HG02852 (cell line): ENCODE measurements around the gene EIF3L.
A peak's percentile ranks its signal among the peaks of the same experiment; 100 is the strongest.

ENCODE experiments used
- ATAC-seq: cut with Tn5 transposase; IDR thresholded peaks from one replicate; pipeline ENCODE4 v1.9.1; 2021; ENCODE audit warnings: mild to moderate bottlenecking, moderate library complexity; ENCODE audit not compliant: unreplicated experiment

The EIF3L gene

DNA sequence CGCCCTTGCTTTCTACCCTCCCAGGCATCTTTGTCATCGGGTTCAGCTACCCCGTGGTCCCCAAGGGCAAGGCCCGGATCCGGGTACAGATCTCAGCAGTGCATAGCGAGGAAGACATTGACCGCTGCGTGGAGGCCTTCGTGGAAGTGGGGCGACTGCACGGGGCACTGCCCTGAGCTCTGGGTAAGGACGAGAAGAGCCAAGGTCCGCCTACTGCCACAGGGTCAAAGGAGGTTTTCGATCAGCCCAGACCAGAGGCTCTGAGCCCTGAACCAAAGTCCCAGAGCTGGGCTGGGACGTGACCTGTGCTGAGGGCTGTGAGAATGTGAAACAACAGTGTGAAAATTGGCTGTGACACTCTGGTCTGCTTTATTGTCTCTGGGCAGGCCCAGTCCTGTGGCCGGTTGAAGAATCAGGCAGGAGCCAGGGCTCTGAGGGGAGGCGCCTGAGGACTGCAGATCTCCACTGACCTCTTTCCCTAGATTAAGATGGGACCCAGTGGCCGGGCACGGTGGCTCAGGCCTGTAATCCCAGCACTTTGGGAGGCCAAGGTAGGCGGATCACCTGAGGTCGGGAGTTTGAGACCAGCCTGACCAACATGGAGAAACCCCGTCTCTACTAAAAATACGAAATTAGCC is 32.6 kb upstream of the EIF3L start:
- no peak for ATAC-seq

- no peak for ATAC-seq
Observed at GRCh38 chr22:37817705-37818408, 31.4 kb upstream of the EIF3L start.

GRCh38 chr22:37818409-37819104 is 30.7 kb upstream of the EIF3L start:
- no peak for ATAC-seq

DNA sequence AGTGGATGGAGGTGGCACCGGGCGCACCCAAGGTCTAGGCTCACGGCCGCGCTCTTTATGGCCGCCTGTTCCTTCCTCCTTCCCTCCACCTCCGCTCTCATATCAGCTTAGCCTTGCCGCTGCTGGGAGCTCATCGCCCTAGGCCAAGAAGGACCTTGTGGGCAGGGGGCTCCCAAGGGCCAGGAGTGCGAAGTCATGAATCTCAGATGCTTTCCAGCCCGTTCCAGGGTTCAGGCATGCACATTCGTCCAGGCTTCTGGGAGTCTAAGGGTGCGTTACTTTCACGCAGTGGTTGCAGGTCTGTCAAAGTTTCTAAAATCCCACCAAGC is 30.1 kb upstream of the EIF3L start:
- ATAC-seq = no peak

GRCh38 chr22:37820350-37820749 is 28.9 kb upstream of the EIF3L start:
- ATAC-seq = no peak

DNA sequence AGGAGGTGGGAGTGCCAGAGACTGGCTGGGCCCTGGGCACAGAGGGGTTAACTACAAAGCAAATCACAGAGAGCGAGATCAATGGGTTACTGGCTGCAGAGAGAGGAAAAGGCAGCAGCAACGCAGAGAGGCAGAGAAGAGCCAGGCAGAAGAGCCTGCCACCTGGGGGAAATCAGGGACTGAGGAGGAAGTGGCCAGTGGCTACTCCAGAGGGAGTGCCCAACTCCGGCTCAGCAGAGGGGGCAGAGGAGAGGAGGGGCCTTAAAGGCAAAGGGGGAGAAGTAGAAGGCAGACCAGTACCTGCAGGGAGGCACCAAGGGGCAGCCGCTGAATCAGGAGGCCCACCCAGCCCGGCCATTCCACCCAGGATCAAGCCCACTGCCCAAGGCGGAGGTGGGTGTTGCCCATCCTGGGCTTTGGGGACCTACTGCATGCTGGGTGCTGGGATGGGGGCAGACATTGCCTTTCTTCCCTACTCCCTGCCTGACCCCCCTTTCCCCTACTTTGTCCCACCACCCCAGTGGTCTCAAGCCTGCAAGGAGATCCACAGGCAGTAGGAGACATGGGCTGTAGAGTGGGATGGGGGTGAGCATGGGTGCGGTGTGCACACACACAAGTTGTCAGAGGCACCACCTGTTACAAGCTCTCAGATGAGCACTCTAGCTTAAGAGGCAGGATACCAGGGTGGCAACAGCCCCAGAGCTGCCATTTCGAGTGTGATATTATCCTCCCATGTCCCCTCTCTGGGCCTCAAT is 27.0 kb upstream of the EIF3L start:
- ATAC-seq = no peak

GRCh38 chr22:37823134-37823985 is 25.9 kb upstream of the EIF3L start, which contains the start of gene GALR3:
Gene GALR3 (plus strand): TSS chr22:37823382. CDS start chr22:37823407, 25 bp downstream.
- ATAC-seq = no peak

DNA sequence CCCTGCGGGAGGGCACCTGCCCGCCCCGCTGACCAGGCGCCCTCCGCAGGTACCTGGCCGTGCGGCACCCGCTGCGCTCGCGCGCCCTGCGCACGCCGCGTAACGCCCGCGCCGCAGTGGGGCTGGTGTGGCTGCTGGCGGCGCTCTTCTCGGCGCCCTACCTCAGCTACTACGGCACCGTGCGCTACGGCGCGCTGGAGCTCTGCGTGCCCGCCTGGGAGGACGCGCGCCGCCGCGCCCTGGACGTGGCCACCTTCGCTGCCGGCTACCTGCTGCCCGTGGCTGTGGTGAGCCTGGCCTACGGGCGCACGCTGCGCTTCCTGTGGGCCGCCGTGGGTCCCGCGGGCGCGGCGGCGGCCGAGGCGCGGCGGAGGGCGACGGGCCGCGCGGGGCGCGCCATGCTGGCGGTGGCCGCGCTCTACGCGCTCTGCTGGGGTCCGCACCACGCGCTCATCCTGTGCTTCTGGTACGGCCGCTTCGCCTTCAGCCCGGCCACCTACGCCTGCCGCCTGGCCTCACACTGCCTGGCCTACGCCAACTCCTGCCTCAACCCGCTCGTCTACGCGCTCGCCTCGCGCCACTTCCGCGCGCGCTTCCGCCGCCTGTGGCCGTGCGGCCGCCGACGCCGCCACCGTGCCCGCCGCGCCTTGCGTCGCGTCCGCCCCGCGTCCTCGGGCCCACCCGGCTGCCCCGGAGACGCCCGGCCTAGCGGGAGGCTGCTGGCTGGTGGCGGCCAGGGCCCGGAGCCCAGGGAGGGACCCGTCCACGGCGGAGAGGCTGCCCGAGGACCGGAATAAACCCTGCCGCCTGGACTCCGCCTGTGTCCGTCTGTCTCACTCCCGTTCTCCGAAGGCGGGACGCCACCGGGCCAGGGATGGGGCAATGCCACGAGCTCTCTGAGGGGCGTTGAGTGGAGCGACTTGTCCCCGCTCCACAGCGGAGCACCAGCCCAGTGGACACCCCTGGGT is 24.3 kb upstream of the EIF3L start:
- no peak for ATAC-seq

GRCh38 chr22:37827056-37827455 is 22.2 kb upstream of the EIF3L start:
- no peak for ATAC-seq

DNA sequence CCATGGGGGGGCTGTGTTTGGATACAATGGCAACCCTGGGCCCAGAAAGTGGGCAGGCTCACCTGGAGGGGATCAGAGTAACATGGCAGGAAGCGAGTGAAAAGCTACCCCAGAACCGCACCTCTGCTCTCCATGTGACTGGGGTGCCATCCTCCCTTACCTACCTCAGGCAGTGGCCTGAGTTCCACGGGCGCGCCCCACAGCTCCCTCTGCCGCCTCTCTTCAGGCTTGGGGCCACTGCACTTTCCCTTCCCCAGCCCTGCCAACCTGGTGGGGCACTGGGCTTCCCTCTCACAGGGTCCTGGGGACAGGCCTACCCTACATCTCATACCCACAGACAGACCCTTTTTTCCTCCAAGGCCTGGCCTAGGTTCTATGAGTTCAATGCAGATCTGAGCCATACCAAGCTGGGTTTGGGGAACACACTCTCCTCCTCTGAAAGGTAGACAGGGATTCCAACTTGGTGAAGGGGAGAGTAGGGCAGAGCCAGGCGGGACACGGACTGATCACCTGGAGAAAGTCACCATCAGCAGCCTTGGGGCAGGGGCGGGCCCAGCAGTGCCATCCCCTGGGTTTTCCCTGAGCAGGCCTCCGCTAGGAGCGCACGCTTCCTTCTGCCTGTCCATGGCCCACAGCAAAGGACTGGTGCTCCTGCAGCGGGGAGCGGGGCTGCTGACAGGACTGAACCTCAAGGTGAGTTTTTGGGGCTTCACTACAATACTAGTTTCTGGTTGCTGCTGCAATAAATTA is 19.0 kb upstream of the EIF3L start:
- ATAC-seq = no peak

- ATAC-seq = no peak
Observed at GRCh38 chr22:37831472-37831871, 17.7 kb upstream of the EIF3L start.

DNA sequence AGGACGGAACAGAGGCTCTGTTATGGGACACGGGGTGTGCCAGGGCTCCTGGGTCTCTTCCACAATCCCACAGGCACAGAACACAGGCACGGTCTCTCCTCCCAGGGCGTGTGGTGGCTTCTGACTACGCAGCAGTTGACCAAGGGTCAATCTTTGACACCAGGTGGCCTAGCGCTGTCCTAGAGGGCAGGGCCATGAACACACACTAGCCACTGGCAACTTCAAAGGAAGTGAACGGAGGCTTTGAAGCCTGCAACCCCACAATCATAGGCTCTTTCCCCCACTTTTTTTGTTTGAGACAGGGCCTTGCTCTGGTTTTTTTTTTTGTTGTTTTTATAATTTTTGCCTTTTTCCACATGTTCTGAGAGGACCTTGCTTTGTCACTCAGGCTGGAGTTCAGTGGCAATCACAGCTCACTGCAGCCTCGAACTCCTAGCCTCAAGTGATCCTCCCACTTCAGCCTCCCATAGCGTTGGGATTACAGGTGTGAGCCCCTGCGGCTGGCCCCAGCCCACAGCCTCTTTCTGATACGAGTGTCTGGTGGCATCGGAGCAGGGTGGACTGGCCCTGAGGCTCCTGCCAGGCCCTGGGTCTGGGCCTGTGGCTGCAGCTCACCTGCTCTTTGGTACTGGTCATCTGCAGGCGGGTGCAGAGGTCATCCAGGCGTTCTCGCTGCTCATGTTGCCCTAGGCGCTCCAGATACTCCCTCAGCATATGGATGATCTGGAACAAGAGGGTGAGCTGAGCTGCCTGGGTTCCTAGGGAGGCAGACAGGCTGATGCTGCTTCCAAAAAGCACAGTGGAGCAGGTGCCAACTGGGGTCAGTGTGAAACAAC is 17.0 kb upstream of the EIF3L start:
- no peak for ATAC-seq

DNA sequence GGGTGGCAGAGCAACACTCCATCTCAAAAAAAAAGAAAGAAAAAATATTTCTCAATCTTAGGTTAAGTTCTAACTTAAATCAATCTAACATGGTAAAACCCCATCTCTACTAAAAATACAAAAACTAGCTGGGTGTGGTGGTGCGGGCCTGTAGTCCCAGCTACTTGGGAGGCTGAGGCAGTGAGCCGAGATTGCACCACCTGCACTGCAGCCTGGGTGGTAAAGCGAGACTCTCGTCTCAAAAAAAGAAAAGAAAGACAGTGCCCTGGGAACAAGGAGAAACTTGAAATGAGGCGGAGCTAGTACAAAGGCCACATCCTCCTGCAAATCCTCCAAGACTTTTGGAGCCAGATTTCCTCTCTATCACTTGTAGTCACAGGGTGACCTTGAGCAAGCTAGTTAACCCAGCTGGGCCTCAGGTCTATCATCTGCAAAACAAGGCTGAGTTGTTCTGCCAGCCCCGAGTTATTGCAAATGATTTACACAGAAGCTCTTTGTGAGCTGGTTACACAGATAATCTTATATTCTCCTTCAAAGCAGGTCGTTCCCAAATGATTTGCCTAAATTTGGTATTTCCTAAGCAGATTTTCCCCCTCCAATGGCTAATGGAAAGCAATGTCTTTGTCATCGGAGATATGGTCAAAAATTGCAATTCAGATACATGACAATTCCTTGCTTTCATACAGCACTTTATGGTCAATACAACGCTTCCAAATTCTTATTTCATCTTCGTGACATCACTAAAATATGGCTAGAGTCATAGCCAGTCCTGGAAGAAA is 7.0 kb upstream of the EIF3L start:
- no peak for ATAC-seq

DNA sequence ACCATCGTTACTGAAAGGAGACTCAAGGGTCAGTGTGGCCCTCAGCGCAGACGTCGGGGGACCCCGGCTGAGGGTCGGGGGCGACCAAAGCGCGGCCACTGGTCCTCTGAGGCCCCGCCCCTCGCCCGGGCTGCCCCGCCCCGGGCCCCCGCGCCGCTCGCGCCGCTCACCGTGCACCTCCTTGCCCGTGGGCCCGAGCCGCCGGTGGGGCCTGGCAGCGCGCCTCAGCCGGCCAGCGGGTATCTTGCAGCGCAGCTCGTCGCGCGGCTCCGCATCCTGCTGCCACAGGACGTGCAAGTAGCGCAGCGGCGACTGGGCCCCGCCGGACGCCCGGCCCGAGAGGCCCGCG is 5.5 kb upstream of the EIF3L start:
- peak; percentile 37 for ATAC-seq

- ATAC-seq = no peak
Observed at GRCh38 chr22:37844904-37845329, 4.3 kb upstream of the EIF3L start.

- ATAC-seq = no peak
Observed at GRCh38 chr22:37846433-37846832, 2.8 kb upstream of the EIF3L start.

DNA sequence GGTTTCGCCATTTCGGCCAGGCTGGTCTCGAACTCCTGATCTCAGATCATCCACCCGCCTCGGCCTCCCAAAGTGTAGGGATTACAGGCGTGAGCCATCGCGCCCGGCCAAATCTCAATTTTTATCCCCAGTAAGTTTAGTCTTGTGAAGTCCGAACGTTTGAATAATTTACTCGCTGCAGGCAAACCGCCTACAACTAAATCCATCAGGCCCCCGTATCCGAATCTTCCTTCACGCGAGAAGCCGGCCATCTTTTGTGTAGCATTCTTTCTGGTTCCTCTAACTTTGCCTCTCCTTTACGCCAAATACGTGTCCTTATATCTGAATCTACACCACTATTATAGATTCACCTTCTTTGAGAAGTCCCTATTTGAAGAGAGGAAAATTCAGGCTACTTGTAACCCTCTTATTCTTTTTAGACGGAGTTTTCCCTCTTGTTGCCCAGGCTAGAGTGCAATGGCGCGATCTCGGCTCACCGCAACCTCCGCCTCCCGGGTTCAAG is 581 bp upstream of the EIF3L start:
- no peak for ATAC-seq
